WERI-Rb-1 (cell line): ENCODE results near the gene GPX5.

ENCODE experiments used
- DNase-seq: peaks from one replicate; pipeline ENCODE4 v3.0.0-alpha.2; 2020
- H3K27ac ChIP-seq: fragments of 250-450 bp; sonication (Bioruptor Pico); 2 replicates; pipeline ENCODE4 v1.5.1; 2020; ENCODE audit warnings: mild to moderate bottlenecking, moderate library complexity
- H3K27me3 ChIP-seq: fragments of 250-450 bp; sonication (Bioruptor Pico); 2 replicates; pipeline ENCODE4 v1.5.1; 2021; ENCODE audit warnings: mild to moderate bottlenecking, low read depth, moderate library complexity; ENCODE audit not compliant: insufficient read depth, severe bottlenecking
- H3K36me3 ChIP-seq: fragments of 250-450 bp; sonication (Bioruptor Pico); 2 replicates; pipeline ENCODE4 v1.5.1; 2020; ENCODE audit warnings: mild to moderate bottlenecking, moderate library complexity
- H3K4me3 ChIP-seq: 2 replicates; pipeline ENCODE4 v1.5.1; 2011; ENCODE audit warnings: low read depth, mild to moderate bottlenecking, control low read depth, low read length
- H3K9me3 ChIP-seq: fragments of 250-450 bp; sonication (Bioruptor Pico); 2 replicates; pipeline ENCODE4 v1.5.1; 2021; ENCODE audit warnings: mild to moderate bottlenecking, moderate library complexity; ENCODE audit not compliant: severe bottlenecking
- CTCF ChIP-seq: IDR thresholded peaks from 2 replicates; pipeline ENCODE4 v1.5.1; 2011; ENCODE audit warnings: low read depth, mild to moderate bottlenecking, control low read depth, inconsistent platforms, low read length

Gene GPX5

GRCh38 chr6:28551891-28552666 lies 26.4 kb downstream of the GPX5 start:
- H3K27ac ChIP-seq, result no peak overlapping the region
- no peaks in the 10 kb centered on the region for H3K36me3 ChIP-seq
- H3K27me3 ChIP-seq, result no peaks in the 10 kb centered on the region
- TF ChIP-seq CTCF, result no peak
- H3K4me3 ChIP-seq, result no peak overlapping the region
- no peaks in the 10 kb centered on the region for H3K9me3 ChIP-seq
- no peak for DNase-seq

GRCh38 chr6:28553384-28553985 lies 27.8 kb downstream of the GPX5 start:
- Histone ChIP-seq H3K9me3 (no peaks in the 10 kb centered on the region), H3K36me3 (no peaks in the 10 kb centered on the region), H3K27ac (no peak overlapping the region), H3K27me3 (no peaks in the 10 kb centered on the region), H3K4me3 (no peak overlapping the region)
- no peak for DNase-seq
- no peak for TF ChIP-seq CTCF

- Histone ChIP-seq H3K36me3 (no peaks in the 10 kb centered on the region), H3K4me3 (no peak overlapping the region), H3K27ac (no peak overlapping the region), H3K27me3 (no peaks in the 10 kb centered on the region), H3K9me3 (no peaks in the 10 kb centered on the region)
- no peak for TF ChIP-seq CTCF
- no peak for DNase-seq
Measured at GRCh38 chr6:28553986-28554881, 28.6 kb downstream of the GPX5 start.

GRCh38 chr6:28555136-28555535 lies 29.5 kb downstream of the GPX5 start:
- H3K9me3 ChIP-seq, result no peaks in the 10 kb centered on the region
- TF ChIP-seq CTCF, result no peak
- H3K27me3 ChIP-seq, result no peaks in the 10 kb centered on the region
- DNase-seq, result no peak
- H3K36me3 ChIP-seq, result no peaks in the 10 kb centered on the region
- H3K4me3 ChIP-seq, result no peak overlapping the region
- no peak overlapping the region for H3K27ac ChIP-seq

- TF ChIP-seq CTCF, result no peak
- DNase-seq, result no peak
- no peaks in the 10 kb centered on the region for H3K9me3 ChIP-seq
- no peaks in the 10 kb centered on the region for H3K27me3 ChIP-seq
- H3K27ac ChIP-seq, result no peak overlapping the region
- no peak overlapping the region for H3K4me3 ChIP-seq
- H3K36me3 ChIP-seq, result no peaks in the 10 kb centered on the region
Measured at GRCh38 chr6:28558629-28559028, 32.9 kb downstream of the GPX5 start.
